HEK293 (cell line): ENCODE results near the gene PRKG1.

Experiments
- CTCF ChIA-PET: fragments of 350-600 bp; formaldehyde crosslinking; extraction: SDS; loops from one replicate; lab custom pipeline; 2021; ENCODE audit warnings: antibody characterized with exemption; lab: Yijun Ruan, JAX
- POLR2A ChIA-PET: fragments of 300-600 bp; formaldehyde crosslinking; extraction: SDS; loops from one replicate; lab custom pipeline; 2020; ENCODE audit warnings: antibody characterized with exemption, inconsistent platforms; lab: Yijun Ruan, JAX
- H3K27ac ChIP-seq: fragments of 200-500 bp; sonication (Bioruptor generic); 2 replicates; pipeline ENCODE4 v1.5.1; 2014; ENCODE audit warnings: low read depth, low read length, control low read depth, inconsistent platforms; ENCODE audit errors: extremely low read depth
- H3K36me3 ChIP-seq, 2 experiments: fragments of 200-500 bp in 1 of 2; sonication (Bioruptor generic) in 1 of 2; 1 replicate in 1 of 2; 2 replicates in 1 of 2; pipeline ENCODE4 v1.5.1; 2014 to 2017; ENCODE audit warnings: inconsistent platforms in 2 of 2, low read length in 2 of 2; ENCODE audit not compliant: control insufficient read depth in 2 of 2, insufficient read depth in 1 of 2
- H3K4me1 ChIP-seq: fragments of 200-500 bp; sonication (Bioruptor generic); 2 replicates; pipeline ENCODE4 v1.5.1; 2014; ENCODE audit warnings: mild to moderate bottlenecking, low read length, inconsistent platforms; ENCODE audit not compliant: control insufficient read depth, insufficient read depth
- H3K4me3 ChIP-seq: 2 replicates; pipeline ENCODE4 v1.5.1; 2011; ENCODE audit warnings: low read depth, mild to moderate bottlenecking, control low read depth, low read length, moderate library complexity
- H3K9me3 ChIP-seq: fragments of 200-500 bp; sonication (Bioruptor generic); 2 replicates; pipeline ENCODE4 v1.5.1; 2014; ENCODE audit warnings: low read depth, low read length, inconsistent platforms; ENCODE audit not compliant: control insufficient read depth, insufficient read depth
- BCL11B ChIP-seq: fragments of 450-650 bp; formaldehyde crosslinking; IDR thresholded peaks from 2 replicates; pipeline ENCODE4 v1.5.1; 2016; ENCODE audit warnings: low read depth, missing biosample characterization, missing genetic modification characterization
- EGR2 ChIP-seq: fragments of 450-650 bp; formaldehyde crosslinking; IDR thresholded peaks from 2 replicates; pipeline ENCODE4 v1.5.1; 2016; ENCODE audit warnings: low read depth, missing biosample characterization, missing genetic modification characterization
- HOXC10 ChIP-seq: sonication (generic); formaldehyde crosslinking; IDR thresholded peaks from 2 replicates; pipeline ENCODE4 v1.8.1; 2023; ENCODE audit warnings: mild to moderate bottlenecking, missing genetic modification reagents
- KLF10 ChIP-seq: fragments of 450-650 bp; IDR thresholded peaks from 2 replicates; pipeline ENCODE4 v1.5.1; 2018; ENCODE audit warnings: missing biosample characterization, mild to moderate bottlenecking, missing genetic modification characterization
- MZF1 ChIP-seq: fragments of 450-650 bp; formaldehyde crosslinking; IDR thresholded peaks from 2 replicates; pipeline ENCODE4 v1.5.1; 2017; ENCODE audit warnings: missing biosample characterization, missing genetic modification characterization, borderline replicate concordance
- OSR2 ChIP-seq: fragments of 450-650 bp; formaldehyde crosslinking; IDR thresholded peaks from 2 replicates; pipeline ENCODE4 v1.5.1; 2016; ENCODE audit warnings: missing biosample characterization, missing genetic modification characterization
- OVOL3 ChIP-seq: fragments of 450-650 bp; formaldehyde crosslinking; IDR thresholded peaks from 2 replicates; pipeline ENCODE4 v1.5.1; 2016; ENCODE audit warnings: missing biosample characterization, missing genetic modification characterization
- WT1 ChIP-seq: fragments of 450-650 bp; formaldehyde crosslinking; IDR thresholded peaks from 2 replicates; pipeline ENCODE4 v1.5.1; 2016; ENCODE audit warnings: missing biosample characterization, missing genetic modification characterization
- ZNF214 ChIP-seq: fragments of 450-650 bp; formaldehyde crosslinking; IDR thresholded peaks from 2 replicates; pipeline ENCODE4 v1.5.1; 2017; ENCODE audit warnings: missing biosample characterization, mild to moderate bottlenecking, missing genetic modification characterization, borderline replicate concordance
- ZNF292 ChIP-seq: fragments of 450-650 bp; formaldehyde crosslinking; IDR thresholded peaks from 2 replicates; pipeline ENCODE4 v1.5.1; 2016; ENCODE audit warnings: low read depth, missing biosample characterization, missing genetic modification characterization, borderline replicate concordance
- ZNF341 ChIP-seq: fragments of 450-650 bp; formaldehyde crosslinking; IDR thresholded peaks from 2 replicates; pipeline ENCODE4; 2016; ENCODE audit warnings: low read depth, missing biosample characterization, missing genetic modification characterization
- ZNF501 ChIP-seq: fragments of 450-650 bp; formaldehyde crosslinking; IDR thresholded peaks from 2 replicates; pipeline ENCODE4 v1.5.1; 2016; ENCODE audit warnings: missing biosample characterization, missing genetic modification characterization
- ZNF555 ChIP-seq: fragments of 450-650 bp; formaldehyde crosslinking; conservative IDR thresholded peaks from 2 replicates; pipeline ENCODE4 v1.5.1; 2017; ENCODE audit warnings: missing biosample characterization, mild to moderate bottlenecking, missing genetic modification characterization, inconsistent platforms
- ZNF585B ChIP-seq: fragments of 450-650 bp; formaldehyde crosslinking; IDR thresholded peaks from 2 replicates; pipeline ENCODE4 v1.5.1; 2016; ENCODE audit warnings: missing biosample characterization, missing genetic modification characterization
- ZNF660 ChIP-seq: fragments of 450-650 bp; IDR thresholded peaks from 2 replicates; pipeline ENCODE4 v1.5.1; 2018; ENCODE audit warnings: missing biosample characterization, mild to moderate bottlenecking, missing genetic modification characterization
- ZNF837 ChIP-seq: fragments of 450-650 bp; formaldehyde crosslinking; IDR thresholded peaks from 2 replicates; pipeline ENCODE4 v1.5.1; 2016; ENCODE audit warnings: missing biosample characterization, missing genetic modification characterization
- ZSCAN16 ChIP-seq: fragments of 450-650 bp; formaldehyde crosslinking; IDR thresholded peaks from 2 replicates; pipeline ENCODE4 v1.5.1; 2016; ENCODE audit warnings: missing biosample characterization, missing genetic modification characterization
- ZXDB ChIP-seq: fragments of 450-650 bp; formaldehyde crosslinking; IDR thresholded peaks from 2 replicates; pipeline ENCODE4 v1.5.1; 2016; ENCODE audit warnings: missing biosample characterization, missing genetic modification characterization
- TF ChIP-seq, protein P1 (sequence below): fragments of 450-650 bp; formaldehyde crosslinking; IDR thresholded peaks from 2 replicates; pipeline ENCODE4 v1.5.1; 2016; ENCODE audit warnings: missing biosample characterization, missing genetic modification characterization
- TF ChIP-seq, protein P2 (sequence below): fragments of 450-650 bp; formaldehyde crosslinking; IDR thresholded peaks from 2 replicates; pipeline ENCODE4 v1.5.1; 2016; ENCODE audit warnings: missing biosample characterization, missing genetic modification characterization
- TF ChIP-seq, protein P3 (sequence below): fragments of 450-650 bp; formaldehyde crosslinking; IDR thresholded peaks from 2 replicates; pipeline ENCODE4 v1.5.1; 2017; ENCODE audit warnings: missing biosample characterization, missing genetic modification characterization

The PRKG1 gene

DNA sequence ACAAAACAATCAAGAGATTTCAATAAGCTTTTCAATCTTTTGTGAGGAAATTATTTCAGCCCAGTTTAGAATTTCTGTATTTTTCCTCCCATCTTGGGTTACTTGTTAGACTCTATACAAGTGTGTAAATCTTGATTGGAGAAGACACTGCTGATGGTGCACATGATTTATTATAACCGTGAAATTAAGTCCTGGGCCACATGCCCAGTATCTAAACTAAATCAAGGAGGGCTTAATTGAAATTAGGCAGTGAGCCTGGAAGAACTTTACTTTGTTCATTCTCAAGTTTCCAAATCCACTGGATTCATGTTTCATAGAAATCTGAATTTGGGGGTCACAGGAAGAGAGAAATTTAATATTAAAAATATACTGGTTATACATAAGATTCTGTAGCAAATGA lies 580.6 kb downstream of the PRKG1 start (continued):
- TF ChIP-seq BCL11B (tag by site-specific recombination) (0 out of 2 replicates have a peak, but pooled peaks have one; percentile 47), ZXDB (tag by site-specific recombination) (peak; percentile 45; the same call in 1 of the 2 replicates), ZNF292 (tag by site-specific recombination) (no peak), ZNF501 (peak; percentile 61; the same call in 1 of the 2 replicates), HOXC10 (no peak)

DNA sequence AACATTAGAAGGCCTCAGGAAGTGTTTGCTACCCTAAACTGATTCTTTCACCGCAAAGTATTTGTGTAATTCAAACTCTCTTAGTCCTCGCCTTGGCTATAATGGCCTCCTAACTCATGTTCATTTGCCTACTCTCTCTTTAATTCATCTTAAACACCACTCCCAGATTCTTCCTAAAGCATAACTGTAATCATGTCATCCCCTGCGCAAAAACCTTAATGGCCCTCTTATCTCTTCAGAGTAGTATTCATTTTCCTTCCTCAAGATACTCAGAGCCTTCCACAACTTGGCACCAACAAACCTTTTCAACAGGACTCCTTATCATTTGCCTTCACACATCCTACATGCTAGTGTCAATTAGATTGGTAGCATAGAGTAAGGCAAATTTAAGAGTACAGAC lies 582.2 kb downstream of the PRKG1 start:
- H3K9me3 ChIP-seq: no peaks in the 10 kb centered on the region
- no peaks in the 10 kb centered on the region for H3K36me3 ChIP-seq
- POLR2A ChIA-PET: no interaction called here
- H3K4me3 ChIP-seq: no peak overlapping the region
- H3K4me1 ChIP-seq: peaks cover 22% of the 10 kb centered on the region
- CTCF ChIA-PET: no interaction called here
- no peak overlapping the region for H3K27ac ChIP-seq
- peak; percentile 50; the same call in 1 of the 2 replicates for TF ChIP-seq OVOL3 (tag by site-specific recombination)
- peak; percentile 55; the same call in 1 of the 2 replicates for TF ChIP-seq MZF1
- TF ChIP-seq WT1 (tag by site-specific recombination): peak; percentile 56; the same call in 1 of the 2 replicates
- TF ChIP-seq ZNF660: no peak
- TF ChIP-seq, protein P1, sequence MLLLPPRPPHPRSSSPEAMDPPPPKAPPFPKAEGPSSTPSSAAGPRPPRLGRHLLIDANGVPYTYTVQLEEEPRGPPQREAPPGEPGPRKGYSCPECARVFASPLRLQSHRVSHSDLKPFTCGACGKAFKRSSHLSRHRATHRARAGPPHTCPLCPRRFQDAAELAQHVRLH (tag by site-specific recombination): 0 out of 2 replicates have a peak, but pooled peaks have one; percentile 69
- TF ChIP-seq, protein P2, sequence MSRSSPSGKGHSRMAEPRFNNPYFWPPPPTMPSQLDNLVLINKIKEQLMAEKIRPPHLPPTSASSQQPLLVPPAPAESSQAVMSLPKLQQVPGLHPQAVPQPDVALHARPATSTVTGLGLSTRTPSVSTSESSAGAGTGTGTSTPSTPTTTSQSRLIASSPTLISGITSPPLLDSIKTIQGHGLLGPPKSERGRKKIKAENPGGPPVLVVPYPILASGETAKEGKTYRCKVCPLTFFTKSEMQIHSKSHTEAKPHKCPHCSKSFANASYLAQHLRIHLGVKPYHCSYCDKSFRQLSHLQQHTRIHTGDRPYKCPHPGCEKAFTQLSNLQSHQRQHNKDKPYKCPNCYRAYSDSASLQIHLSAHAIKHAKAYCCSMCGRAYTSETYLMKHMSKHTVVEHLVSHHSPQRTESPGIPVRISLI (tag by site-specific recombination): no peak
- peak; percentile 24; the same call in 1 of the 2 replicates for TF ChIP-seq OSR2 (tag by site-specific recombination)
- peak; percentile 58 for TF ChIP-seq ZXDB (tag by site-specific recombination)

DNA sequence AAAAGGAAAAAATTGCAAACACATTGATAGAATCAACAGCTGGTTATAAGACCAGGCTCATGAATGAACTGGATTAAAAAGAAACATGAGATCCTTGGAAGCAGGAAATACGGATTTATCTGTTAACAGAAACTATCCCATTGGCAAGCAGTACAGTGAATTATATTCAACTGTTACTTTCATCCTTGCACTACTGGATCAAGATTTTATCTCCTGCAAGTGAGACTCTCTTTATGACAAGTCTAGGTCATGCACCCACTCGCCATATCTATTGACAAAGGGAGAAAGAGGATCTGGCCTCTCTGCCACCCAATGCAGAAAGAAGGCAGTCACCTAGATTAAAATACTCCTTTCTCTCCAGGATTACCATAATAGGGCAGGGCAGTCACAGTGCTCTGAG lies 583.7 kb downstream of the PRKG1 start:
- ChIA-PET CTCF (no interaction called here), POLR2A (no interaction called here)
- no peaks in the 10 kb centered on the region for H3K36me3 ChIP-seq
- no peaks in the 10 kb centered on the region for H3K9me3 ChIP-seq
- TF ChIP-seq ZNF341 (no peak), ZSCAN16 (no peak), KLF10 (tag by site-specific recombination) (no peak), ZNF555 (tag by site-specific recombination) (no peak), EGR2 (tag by site-specific recombination) (no peak), ZNF837 (no peak)
- TF ChIP-seq, protein P3, sequence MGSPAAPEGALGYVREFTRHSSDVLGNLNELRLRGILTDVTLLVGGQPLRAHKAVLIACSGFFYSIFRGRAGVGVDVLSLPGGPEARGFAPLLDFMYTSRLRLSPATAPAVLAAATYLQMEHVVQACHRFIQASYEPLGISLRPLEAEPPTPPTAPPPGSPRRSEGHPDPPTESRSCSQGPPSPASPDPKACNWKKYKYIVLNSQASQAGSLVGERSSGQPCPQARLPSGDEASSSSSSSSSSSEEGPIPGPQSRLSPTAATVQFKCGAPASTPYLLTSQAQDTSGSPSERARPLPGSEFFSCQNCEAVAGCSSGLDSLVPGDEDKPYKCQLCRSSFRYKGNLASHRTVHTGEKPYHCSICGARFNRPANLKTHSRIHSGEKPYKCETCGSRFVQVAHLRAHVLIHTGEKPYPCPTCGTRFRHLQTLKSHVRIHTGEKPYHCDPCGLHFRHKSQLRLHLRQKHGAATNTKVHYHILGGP: no peak
- H3K4me3 ChIP-seq: no peak overlapping the region
- no peak overlapping the region for H3K27ac ChIP-seq
- peaks cover 22% of the 10 kb centered on the region for H3K4me1 ChIP-seq

DNA sequence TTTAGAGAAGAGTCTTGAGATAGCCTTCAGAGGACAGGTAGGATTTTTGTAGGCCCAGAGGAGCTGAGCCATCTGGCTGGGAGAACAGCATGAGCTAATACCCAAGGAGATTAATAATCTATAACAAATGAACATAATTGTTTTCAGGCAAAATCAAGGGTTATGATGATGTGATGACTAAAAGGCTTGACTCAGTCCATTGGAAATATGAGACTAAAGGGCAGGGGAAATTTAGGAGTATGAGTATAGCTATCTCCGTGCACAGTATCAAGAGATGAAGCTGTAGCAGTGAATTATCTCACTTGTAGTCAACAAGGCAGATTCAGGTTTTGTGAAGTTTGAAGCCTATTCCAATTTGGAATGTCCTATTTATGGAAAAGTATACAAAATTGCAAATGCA lies 585.1 kb downstream of the PRKG1 start:
- no peaks in the 10 kb centered on the region for H3K36me3 ChIP-seq
- TF ChIP-seq ZNF585B (tag by site-specific recombination): no peak
- no peak for TF ChIP-seq ZNF214 (tag by site-specific recombination)
- H3K4me3 ChIP-seq: no peak overlapping the region
- ChIA-PET POLR2A (no interaction called here), CTCF (no interaction called here)
- no peaks in the 10 kb centered on the region for H3K9me3 ChIP-seq
- no peak overlapping the region for H3K27ac ChIP-seq
- H3K4me1 ChIP-seq: peaks cover 20% of the 10 kb centered on the region
